Stimulated activated CD8-positive, alpha-beta memory T cell treated with anti-CD3 and anti-CD28 coated beads, Interleukin-7, amount 100 ng/mL, for 48 hours (primary cell): ENCODE data around the gene PCLO.
"Not testable (repeated sequence)": the region's sequence is repeated elsewhere in the genome, so short reads cannot be mapped to it uniquely, and the experiment has no call there.

Experiments used
- DNase-seq, 2 donors: peaks; one replicate each; pipeline ENCODE4 v3.0.0-alpha.2; 2020; ENCODE audit warnings: low read depth in 1 of 2; ENCODE audit errors: extremely low read depth in 1 of 2

PCLO gene

DNA sequence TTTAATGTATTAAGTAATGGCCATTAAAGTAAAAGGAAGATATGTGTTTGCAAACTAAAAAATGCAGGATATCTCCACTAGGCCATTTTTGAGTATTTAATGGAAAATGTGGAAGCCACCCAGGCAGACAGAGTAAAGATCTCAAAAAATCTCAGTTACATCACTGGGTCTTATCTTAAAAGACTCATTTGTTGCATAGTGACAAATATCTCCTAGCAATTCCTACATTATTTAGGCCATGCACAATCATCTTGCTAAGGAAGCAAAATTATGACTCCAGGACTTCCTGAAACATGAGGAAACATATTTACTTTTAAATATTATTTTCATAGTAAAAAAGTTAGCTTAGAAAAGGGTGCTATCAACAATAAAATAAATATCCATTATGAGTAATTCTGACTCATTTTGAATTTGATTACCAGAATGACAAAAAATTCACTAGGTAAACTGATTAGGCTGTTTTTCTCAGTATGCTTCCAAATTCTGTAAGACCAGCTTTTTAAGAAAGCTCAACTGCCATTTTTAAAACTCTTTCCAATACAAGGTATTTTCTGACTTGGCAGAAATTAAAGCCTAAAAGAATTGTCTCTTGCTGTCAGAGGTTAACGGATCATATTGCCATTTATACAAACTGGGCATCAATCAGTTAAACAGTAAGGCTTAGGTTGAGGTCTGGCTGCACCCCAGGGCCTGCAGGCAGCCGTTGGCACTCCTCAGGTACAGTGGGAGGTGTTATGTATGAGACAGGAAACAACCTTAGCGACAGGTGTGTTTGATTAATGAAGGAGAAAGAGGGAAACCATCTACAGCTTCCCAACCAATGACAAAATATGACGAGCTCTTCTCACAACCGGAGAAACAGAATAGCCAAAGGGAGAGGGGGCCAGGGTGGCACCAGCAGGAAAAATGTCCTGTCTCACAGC lies 31.8 kb downstream of the PCLO start:
- DNase-seq: no peak

DNA sequence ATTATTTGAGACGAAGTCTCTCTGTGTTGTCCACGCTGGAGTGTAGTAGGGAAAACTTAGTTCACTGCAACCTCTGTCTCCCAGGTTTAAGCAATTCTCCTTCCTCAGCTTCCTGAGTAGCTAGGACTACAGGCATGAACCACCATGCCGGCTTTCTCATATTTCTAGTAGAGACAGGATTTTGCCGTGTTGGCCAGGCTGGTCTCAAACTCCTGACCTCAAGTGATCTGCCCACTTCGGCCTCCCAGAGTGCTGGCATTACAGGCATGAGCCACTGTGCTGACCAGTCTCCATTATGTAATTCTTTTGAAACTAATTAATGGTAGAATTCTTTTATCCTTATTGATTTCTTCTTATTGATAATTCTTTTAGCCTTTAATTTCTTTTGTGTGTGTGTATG lies 32.5 kb downstream of the PCLO start:
- DNase-seq: no peak

DNA sequence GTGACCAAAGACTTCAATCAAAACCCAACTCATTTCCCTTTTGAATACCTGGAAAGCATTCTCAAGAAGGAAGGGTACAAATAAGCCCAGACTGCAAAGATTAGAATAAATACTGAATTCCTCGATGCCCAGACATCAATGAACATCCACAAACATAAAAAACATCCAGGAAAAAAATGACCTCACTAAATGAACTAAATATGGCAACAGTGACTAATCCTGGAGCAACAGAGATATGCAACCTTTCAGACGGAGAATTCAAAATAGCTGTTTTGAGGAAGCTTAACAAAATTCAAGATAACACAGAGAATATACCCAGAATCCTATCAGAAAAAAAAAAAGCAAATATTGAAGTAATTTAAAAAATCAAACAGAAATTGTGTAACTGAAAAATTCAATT lies 43.2 kb downstream of the PCLO start:
- no peak for DNase-seq

DNA sequence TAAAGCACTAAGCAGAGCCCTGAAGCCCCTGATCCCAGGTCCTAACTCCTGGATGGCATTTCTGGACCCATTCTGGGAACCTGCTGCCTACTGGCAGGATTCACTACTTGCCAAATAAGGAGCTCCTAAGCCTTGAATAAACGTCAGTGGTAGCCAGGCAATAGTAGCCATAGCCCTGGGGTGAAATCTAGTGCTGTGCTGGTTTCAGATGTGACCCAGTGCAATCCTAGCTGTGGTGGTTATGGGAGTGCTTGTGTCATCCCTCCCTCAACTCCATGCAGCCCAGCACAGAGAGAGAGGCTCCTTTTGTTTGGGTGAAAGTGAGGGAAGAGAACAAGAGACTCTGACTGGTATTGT lies 43.7 kb downstream of the PCLO start:
- DNase-seq: no peak

DNA sequence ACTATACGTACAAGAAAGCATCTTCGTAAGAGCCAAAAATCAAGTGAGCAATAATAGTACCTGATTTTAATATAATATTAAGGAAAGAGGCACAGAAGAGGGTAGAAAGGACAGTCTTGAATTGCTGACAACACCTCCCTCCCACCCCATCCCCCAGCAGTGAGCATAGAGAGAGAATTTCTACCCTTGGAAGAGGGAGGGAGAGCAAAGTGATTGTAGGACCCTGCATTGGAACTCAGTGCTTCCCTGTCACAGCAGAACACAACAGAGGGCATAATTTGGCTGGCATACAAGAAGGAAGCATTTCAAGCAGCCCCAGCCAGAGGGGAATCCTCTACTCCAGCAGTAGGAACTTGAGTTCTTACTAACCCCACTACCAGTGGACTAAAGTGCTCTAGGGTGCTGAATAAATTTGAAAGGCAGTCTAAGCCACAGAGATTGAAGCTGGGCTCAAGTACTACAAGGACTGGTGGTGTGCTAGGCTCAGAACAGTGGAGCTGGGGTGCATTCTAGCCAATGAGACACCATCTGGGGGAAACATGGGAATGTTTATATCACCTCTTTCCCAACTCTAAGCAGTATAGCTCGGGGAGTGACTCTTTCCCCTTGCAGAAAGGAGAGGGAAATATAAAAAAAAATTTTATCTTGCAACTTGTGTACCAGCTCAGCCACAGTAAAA lies 44.2 kb downstream of the PCLO start:
- DNase-seq: no peak

DNA sequence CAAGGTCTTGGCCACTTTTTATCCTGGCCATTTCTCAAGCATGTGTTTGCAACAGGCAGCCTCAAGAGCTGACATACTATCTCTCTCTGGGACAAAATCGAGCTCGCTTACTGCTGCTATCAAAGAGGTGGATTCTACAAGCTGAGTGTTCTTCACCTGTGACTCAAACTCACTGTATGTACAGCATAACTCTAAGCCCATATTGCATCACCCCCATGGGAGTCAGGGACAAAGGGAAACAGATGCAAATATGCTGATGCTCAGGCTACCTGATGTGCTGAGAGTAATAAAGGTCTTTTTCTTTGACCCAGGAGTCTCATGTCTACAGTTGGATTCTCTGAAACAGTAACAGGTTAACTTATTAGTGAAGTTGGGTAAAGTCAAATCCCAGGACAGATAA lies 45.2 kb downstream of the PCLO start:
- no peak for DNase-seq

DNA sequence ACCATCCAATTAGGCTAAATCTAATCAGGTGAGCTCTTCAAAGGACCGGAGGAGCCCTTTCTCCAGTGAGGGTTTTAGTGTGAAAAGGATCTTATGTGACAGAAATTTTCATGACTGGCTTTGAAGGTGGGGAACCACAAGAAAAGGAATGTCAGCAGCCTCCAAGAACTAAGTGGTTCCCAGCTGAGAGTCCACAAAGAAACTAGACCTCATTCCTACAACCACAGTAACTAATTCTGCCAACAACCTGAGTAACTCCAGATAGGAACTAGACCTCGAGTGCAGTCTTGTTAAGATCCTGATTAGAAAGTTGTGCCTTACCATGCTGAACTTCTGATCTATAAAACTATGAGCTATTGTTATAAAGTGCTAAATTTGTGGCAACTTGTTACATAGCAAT lies 51.3 kb downstream of the PCLO start:
- DNase-seq: no peak

DNA sequence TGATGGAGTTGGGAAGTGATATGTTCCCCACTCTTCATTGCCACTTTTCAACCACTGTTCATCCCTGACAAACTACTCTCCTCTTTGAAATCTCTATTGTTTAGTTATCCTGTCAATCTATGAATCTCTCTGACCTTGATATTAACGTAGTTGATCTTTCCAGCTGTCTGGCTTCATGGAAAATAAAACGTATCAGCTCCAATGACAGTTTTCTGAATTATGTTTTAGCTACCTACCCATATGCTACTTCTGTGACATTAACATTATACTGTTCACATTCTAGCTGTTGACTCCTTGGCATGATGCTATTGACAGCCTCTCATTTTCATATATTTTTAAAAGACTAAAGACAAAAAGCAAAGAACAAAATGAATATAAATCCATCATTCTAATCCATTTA lies 53.3 kb downstream of the PCLO start:
- no peak for DNase-seq

DNA sequence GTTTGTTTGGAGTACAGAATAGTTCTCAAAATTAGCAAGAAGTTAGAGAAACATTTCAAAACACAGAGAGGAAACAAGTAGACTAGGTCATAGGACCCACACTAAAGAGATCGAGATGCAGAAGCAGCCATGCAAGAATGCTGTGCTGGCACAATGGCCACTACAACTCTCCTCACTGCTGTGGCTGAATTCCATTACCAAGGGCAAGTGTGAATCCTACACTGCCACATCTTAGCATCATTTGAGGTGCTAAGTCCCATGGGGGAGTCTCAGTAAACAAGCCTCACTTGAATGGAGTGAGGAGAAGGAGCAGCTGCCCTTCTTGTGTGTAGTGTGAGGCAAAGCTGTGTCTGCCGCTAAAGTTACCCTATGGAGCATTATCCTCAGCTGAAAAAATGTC lies 56.7 kb downstream of the PCLO start:
- DNase-seq: no peak

DNA sequence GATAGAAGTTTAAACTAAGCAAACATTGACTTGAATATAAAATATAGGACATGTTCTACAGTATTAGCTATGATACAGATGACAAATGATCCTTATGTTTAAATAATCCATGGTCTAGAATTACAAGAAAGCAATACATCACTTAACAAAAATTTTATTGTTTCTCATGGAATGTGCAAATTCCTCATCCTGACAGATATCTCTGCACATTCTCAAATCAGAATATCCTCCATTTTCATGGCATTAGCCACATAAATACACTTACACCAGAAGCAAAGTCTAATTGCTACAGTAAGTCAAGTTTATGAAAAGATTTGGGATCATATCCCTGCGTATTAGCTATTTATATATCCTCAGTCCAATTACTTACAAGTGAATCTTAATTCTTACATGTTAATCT lies 57.6 kb downstream of the PCLO start:
- no peak for DNase-seq

DNA sequence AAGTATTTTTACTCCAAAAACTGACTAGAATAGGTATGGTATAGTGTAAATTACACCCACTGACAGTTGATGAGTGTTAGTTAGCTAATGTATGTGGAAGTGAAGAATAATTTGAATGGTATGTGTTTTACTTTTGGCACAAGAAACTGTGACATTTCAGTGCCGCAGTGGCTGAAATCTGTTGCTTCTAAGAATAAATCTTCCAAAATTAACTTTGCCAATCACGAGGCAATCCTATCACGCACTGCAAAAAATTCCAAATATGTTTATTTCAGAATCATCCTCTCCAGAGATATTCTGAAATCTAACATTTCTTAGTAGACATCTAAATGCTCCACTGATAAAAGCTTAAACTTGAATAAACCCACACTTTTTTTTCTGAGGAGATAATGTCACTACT lies 61.2 kb downstream of the PCLO start:
- no peak for DNase-seq

DNA sequence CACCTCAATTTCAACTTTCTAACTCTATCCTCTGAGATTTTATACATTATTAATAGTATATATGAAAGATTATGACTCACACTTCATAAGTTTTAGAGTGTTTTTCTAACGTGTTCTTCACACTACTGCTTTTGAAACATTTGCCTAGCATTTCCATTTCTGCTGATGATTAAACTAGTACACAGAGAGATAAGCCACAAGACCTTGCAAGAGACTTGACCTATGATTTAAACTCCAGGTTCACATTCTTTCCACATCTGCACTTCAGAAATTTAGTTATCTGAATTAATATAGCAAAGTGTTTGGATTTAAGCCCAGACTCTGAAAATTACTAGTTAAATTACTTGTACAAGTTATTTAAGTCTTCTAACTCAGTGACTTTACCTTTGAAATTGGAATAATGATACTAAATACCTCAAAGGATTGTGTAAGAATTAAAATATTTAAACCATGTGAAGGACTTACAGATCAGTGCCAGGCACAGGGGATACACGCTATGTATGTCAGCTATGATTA lies 66.6 kb downstream of the PCLO start:
- DNase-seq: no peak

DNA sequence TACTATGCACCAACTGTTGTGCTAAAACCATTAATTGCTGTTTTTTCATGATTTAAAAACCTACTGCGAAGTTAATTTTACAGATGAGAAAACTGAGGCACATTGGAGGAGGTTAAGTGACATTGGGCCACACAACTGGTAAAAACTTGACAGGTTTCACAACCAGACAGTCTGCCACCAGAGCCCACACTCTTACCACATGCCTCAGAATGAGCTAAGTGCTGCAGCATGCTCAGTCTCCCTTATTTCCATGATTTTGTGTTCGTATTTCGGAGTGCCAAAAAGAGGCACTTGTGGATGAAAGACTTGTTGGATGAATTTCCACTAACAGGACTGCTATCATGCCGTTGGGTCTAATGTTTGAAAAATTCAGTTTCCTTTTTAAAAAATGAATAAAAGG lies 77.4 kb downstream of the PCLO start:
- DNase-seq: no peak

DNA sequence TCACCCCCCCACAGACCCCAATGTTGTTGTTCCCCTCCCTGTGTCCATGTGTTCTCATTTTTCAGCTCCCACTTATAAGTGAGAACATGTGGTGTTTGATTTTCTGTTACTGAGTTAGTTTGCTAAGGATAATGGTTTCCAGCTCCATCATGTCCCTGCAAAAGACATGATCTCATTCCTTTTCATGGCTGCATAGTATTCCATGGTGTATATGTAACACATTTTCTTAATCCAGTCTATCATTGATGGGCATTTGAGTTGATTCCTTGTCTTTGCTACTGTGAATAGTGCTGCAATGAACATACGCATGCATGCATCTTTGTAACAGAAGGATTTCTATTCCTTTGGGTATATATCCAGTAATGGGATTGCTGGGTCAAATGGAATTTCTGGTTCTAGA lies 82.8 kb downstream of the PCLO start:
- DNase-seq: not testable (repeated sequence)

DNA sequence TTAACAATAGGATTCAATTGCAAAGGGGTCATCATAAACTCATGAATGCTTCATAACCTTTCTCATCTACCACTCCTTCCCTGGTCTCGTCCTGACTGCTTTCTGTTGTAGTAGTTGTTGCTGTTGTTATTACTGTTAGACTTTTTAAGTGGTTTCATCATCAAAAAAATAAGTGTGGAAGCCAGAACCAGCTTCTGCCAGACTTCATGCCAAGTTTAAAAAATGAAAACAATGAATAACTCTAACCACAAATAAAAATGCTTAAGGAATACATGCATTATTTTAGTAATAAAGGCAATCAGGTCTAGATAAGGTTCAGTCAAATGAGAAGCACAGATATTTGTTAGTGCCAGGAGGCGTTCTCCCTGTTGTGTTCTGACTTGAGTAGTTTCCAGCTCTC lies 85.4 kb downstream of the PCLO start:
- DNase-seq: no peak

DNA sequence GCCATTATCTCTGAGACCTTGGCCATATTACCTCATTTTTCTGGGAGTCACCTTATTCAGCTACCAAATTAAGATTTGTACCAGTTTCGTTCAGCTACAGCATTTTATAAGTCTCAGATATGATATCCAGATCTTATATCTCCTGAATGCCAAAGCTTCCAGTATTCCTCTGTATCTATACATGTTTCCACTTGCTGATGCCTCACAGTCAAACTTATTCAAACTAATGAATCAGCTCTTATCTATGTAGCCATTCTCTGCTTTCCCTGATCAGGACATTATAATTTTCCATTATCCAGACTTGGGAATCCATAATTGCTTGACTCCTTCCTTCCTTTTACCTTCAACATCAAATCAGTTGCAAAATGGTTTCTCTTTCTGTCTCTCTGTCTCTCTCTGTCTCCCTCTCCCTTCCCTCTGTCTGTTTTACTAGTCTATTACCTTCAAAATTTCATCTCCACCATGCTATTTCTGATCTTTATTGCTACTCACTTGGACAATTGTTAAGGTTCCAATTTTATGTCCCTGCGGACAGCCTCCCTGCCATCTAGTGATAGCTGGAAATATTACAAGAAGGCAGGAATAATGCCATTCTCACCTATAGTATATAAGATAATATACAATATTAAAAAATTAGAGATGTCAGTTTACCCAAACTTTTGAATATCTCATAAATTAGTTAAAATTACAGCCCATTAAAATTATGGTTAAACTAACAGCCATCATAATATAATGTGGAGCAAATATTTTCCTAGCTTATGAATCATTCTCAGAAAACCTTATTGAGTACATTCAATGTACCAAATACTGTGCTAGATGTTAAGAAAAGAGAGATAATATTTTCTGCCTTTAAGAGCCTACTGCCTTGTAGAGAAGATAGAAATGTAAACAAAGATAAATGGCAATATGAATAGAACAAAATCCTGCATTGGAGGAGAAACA lies 89.8 kb downstream of the PCLO start:
- no peak for DNase-seq

DNA sequence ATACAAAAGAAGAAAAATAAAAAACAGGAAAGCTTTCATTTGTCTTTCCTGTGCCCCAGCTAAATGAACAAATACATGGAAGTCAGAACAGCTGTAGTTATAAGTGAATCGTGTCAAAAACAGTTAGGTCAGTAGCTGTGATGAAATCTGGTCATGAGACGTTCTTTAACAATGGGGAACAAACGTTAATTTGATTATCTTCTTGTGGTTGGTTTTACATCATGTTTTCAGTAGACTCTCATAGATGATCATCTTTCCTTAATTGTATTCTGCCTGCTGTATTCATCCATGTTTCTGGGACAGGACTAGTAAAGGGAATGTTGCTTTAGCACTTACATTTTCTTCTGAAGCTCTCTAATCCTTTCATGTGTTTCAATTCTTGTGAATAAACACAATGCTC lies 97.0 kb downstream of the PCLO start:
- no peak for DNase-seq

DNA sequence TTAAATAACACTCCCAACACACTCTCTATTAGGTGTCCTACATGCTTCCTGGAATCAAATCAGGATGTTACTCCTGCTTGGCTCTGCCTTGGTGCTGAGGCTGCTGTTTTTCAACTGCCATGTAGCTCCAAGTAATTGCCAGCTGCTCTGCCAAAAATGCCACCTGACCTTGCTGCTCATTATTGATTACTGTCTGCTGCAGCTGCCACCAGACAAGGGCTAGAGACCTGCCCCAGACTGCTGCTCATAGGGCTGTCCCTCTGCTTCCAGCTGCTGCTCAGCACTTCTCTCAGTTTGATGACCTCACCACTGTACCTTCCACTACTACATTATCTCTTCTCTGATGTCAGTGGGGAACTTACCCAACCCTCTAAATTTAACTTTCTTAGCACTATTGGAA lies 102.5 kb downstream of the PCLO start:
- no peak for DNase-seq

DNA sequence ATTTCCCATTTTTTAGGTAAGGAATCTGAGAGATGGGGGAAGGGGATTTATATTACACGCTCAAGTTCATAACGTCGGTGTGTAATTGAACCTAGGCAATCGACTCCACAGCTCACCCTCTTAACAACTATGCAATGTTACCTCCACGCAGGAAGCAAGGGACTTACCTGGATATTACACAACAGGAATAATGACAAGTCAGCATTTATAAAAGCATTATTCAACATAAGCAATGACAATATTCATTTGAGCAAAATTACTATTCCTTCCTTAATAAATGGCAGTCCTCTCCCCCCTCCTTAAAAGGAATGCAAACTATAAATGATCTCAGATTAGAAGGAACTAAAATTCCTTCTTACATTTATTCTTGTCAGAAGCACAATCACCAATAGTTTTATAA lies 104.0 kb downstream of the PCLO start:
- no peak for DNase-seq

DNA sequence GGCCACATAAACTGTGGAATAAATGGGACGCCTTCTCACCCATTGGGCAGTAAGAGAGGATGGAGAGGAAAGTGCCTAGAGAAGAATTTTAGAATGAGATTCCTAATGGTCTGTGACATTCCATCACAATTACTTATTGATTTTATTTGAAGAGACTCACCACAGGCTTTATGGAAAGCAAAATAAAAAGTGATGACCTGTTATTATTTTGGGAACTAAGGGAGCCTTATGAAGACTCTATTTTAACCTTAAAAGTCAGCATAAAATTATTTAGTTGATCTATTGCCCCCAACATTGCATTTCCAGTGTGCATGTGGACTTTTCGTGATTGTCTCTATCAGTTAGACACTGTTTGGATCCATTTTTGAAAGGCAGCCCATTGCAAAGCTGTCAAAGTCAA lies 107.5 kb downstream of the PCLO start:
- DNase-seq: no peak

DNA sequence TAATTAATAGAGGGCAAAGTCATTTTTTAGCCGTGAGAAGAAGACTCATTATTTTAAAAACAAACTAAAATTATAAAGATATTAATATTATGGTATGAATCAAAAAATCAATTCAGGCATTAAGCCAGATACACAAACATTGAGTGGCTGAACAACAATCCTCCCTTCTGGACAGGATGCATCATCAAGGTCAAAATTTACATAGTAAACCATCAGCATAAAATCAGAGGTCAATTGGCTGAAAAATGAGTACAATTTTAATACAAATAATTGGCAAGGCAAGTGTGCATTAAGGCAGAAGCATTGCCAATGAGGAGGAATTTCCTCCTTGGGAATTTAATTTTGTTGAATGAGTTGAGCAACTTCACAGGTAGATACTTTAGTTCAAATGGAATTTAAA lies 108.2 kb downstream of the PCLO start:
- DNase-seq: no peak
